ENCODE measurements around the gene REG3G.
"Not testable (repeated sequence)": the region's sequence is repeated elsewhere in the genome, so short reads cannot be mapped to it uniquely, and the experiment has no call there.

REG3G gene

GRCh38 chr2:79026061-79026460 is 559 bp downstream of the REG3G start:
- DNase-seq: no peak

GRCh38 chr2:79039944-79040343 is 14.4 kb downstream of the REG3G start:
- no peak for DNase-seq

- no peak for DNase-seq
Measured at GRCh38 chr2:79041032-79041448, 15.5 kb downstream of the REG3G start.

GRCh38 chr2:79053486-79053885 is 28.0 kb downstream of the REG3G start:
- DNase-seq: not testable (repeated sequence)

- not testable (repeated sequence) for DNase-seq
Measured at GRCh38 chr2:79054769-79055168, 29.3 kb downstream of the REG3G start.

GRCh38 chr2:79065201-79065600 is 39.7 kb downstream of the REG3G start:
- no peak for DNase-seq

- DNase-seq: no peak
Measured at GRCh38 chr2:79071078-79071477, 45.6 kb downstream of the REG3G start.
